Putamen (tissue), 1 donor: ENCODE data around the gene IKZF4.

Experiments used
- DNase-seq: peaks from one replicate; pipeline ENCODE4 v3.0.0-alpha.2; 2016; ENCODE audit warnings: low spot score

The IKZF4 gene

GRCh38 chr12:56082967-56083366 is 62.1 kb downstream of the IKZF4 start:
- DNase-seq: peak; percentile 97

DNA sequence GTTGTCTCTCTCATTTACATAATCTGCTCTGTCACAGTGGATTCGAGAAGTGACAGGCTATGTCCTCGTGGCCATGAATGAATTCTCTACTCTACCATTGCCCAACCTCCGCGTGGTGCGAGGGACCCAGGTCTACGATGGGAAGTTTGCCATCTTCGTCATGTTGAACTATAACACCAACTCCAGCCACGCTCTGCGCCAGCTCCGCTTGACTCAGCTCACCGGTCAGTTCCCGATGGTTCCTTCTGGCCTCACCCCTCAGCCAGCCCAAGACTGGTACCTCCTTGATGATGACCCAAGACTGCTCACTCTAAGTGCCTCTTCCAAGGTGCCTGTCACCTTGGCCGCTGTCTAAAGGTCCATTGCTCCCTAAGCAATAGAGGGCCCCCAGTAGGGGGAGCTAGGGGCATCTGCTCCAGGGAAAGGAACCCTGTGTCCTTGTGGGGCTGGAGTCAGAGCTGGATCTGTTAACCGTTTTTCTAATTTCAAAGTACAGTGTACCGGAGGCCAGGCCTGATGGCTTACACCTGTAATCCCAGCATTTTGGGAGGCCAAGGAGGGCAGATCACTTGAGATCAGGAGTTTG is 64.2 kb downstream of the IKZF4 start:
- DNase-seq: no peak

GRCh38 chr12:56086096-56086495 is 65.3 kb downstream of the IKZF4 start:
- DNase-seq: no peak

GRCh38 chr12:56086608-56087007 is 65.8 kb downstream of the IKZF4 start:
- DNase-seq: no peak

- DNase-seq: no peak
Measured at GRCh38 chr12:56087220-56087619, 66.4 kb downstream of the IKZF4 start.
